Type B pancreatic cell (in vitro differentiated cells): ENCODE results near the gene NUMB. TPM values are rescaled to one million over a fixed set of nuclear protein-coding genes. Genes with fewer than 3 reads are reported as not detected.

Experiments used
- DNase-seq: peaks from one replicate; pipeline ENCODE4 v3.0.0; 2021; ENCODE audit warnings: mixed read lengths; ENCODE audit not compliant: unreplicated experiment; ENCODE audit errors: extremely low spot score
- H3K27ac Mint-ChIP-seq: 2 replicates; pipeline ENCODE4 v1.8.0; 2021; ENCODE audit warnings: mild to moderate bottlenecking, mixed read lengths
- H3K27me3 Mint-ChIP-seq: 2 replicates; pipeline ENCODE4 v1.8.0; 2021; ENCODE audit warnings: mixed read lengths
- H3K36me3 Mint-ChIP-seq: 2 replicates; pipeline ENCODE4 v1.8.0; 2021; ENCODE audit warnings: mixed read lengths
- H3K4me1 Mint-ChIP-seq: one replicate; pipeline ENCODE4 v1.8.0; 2021; ENCODE audit warnings: mixed read lengths; ENCODE audit not compliant: unreplicated experiment
- H3K4me3 Mint-ChIP-seq: 2 replicates; pipeline ENCODE4 v1.8.0; 2021; ENCODE audit warnings: mild to moderate bottlenecking, mixed read lengths
- H3K9me3 Mint-ChIP-seq: 2 replicates; pipeline ENCODE4 v1.8.0; 2021; ENCODE audit warnings: mixed read lengths
- CTCF ChIP-seq: fragments of 200-600 bp; sonication (generic); conservative IDR thresholded peaks from 2 replicates; pipeline ENCODE4 v1.5.0; 2021; ENCODE audit warnings: antibody characterized with exemption, mild to moderate bottlenecking
- total RNA-seq: library from RNA; stranded (reverse); gene quantifications from 2 replicates; pipeline ENCODE4 v1.2.1, GENCODE V29; 2021; ENCODE audit warnings: low replicate concordance

NUMB gene
- total RNA-seq, 1 donor from 2014 or later, result 64.5 TPM

- Mint-ChIP-seq H3K27ac (no peak overlapping the region), H3K4me1 (peaks cover 6% of the 10 kb centered on the region), H3K4me3 (no peak overlapping the region), H3K9me3 (no peaks in the 10 kb centered on the region), H3K36me3 (peaks cover 22% of the 10 kb centered on the region), H3K27me3 (no peaks in the 10 kb centered on the region)
- no peak for DNase-seq
- TF ChIP-seq CTCF, result no peak
These were observed 177.4 kb downstream of the NUMB start for GRCh38 chr14:73280903-73281302.

GRCh38 chr14:73277376-73277775 is 181.0 kb downstream of the NUMB start:
- H3K4me3 Mint-ChIP-seq, result no peak overlapping the region
- no peak overlapping the region for H3K27ac Mint-ChIP-seq
- no peak for DNase-seq
- no peaks in the 10 kb centered on the region for H3K27me3 Mint-ChIP-seq
- H3K4me1 Mint-ChIP-seq, result no peaks in the 10 kb centered on the region
- no peaks in the 10 kb centered on the region for H3K9me3 Mint-ChIP-seq
- H3K36me3 Mint-ChIP-seq, result peaks cover 28% of the 10 kb centered on the region
- no peak for TF ChIP-seq CTCF

GRCh38 chr14:73276836-73277235 is 181.5 kb downstream of the NUMB start:
- no peak overlapping the region for H3K27ac Mint-ChIP-seq
- H3K4me3 Mint-ChIP-seq, result no peak overlapping the region
- H3K36me3 Mint-ChIP-seq, result peaks cover 24% of the 10 kb centered on the region
- DNase-seq, result no peak
- no peaks in the 10 kb centered on the region for H3K4me1 Mint-ChIP-seq
- no peaks in the 10 kb centered on the region for H3K9me3 Mint-ChIP-seq
- TF ChIP-seq CTCF, result no peak
- no peaks in the 10 kb centered on the region for H3K27me3 Mint-ChIP-seq

- Mint-ChIP-seq H3K27me3 (peaks cover 3% of the 10 kb centered on the region), H3K4me1 (peaks cover 8% of the 10 kb centered on the region), H3K27ac (peak overlapping the region; percentile 26), H3K9me3 (no peaks in the 10 kb centered on the region), H3K4me3 (no peak overlapping the region), H3K36me3 (peaks cover 17% of the 10 kb centered on the region)
- TF ChIP-seq CTCF, result no peak
- DNase-seq, result no peak
These were observed 184.5 kb downstream of the NUMB start for GRCh38 chr14:73273799-73274198.

- H3K36me3 Mint-ChIP-seq, result peaks cover 17% of the 10 kb centered on the region
These were observed 186.0 kb downstream of the NUMB start for GRCh38 chr14:73272393-73272792.

More at GRCh38 chr14:73272393-73272792, 186.0 kb downstream of the NUMB start:
- DNase-seq, result no peak
- peaks cover 3% of the 10 kb centered on the region for H3K27me3 Mint-ChIP-seq
- TF ChIP-seq CTCF, result no peak
- peaks cover 8% of the 10 kb centered on the region for H3K4me1 Mint-ChIP-seq
- H3K4me3 Mint-ChIP-seq, result no peak overlapping the region
- H3K9me3 Mint-ChIP-seq, result no peaks in the 10 kb centered on the region
- no peak overlapping the region for H3K27ac Mint-ChIP-seq
